ENCODE data around the gene ATOH8.

ATOH8 gene, protein sequence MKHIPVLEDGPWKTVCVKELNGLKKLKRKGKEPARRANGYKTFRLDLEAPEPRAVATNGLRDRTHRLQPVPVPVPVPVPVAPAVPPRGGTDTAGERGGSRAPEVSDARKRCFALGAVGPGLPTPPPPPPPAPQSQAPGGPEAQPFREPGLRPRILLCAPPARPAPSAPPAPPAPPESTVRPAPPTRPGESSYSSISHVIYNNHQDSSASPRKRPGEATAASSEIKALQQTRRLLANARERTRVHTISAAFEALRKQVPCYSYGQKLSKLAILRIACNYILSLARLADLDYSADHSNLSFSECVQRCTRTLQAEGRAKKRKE

DNA sequence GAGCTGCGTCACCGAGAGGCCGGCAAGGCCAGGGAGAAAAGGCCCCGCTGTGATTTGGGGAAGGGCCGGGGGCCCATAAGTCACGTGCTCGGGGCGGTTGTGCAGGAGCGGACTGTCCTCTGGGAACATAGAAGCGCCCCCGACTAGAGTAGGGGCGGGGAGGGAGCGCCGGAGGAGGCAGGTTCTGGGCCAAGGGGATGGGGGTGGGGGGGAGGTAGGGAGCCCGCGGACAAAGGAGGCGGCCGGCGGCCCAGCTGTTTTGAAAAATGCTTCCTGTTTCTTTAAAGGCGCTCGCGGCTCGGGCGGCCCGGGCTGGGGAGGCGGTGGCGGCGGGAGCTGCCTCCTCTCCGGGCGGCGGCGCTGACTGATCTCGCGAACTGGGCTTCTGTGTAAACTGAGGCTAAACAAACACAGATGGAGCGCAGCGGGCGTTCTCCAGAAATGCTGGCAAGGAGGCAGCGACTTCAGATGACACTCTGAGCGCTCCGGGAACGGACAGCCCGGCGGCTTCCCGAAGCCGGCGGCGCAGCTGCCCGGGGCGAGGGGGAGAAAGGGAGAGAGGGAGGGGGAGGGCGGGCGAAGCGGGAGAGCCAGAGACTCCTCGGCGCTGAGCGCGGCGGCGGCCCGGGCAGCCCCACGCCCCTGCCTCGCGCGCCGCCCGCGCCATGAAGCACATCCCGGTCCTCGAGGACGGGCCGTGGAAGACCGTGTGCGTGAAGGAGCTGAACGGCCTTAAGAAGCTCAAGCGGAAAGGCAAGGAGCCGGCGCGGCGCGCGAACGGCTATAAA is at the start of gene ATOH8:
TSS of gene ATOH8 (plus strand) at position 467 of the 788 bp plus-strand sequence. CDS start at position 666, 199 bp downstream.
- peak within 1 kb of the TSS; percentile 82 for H3K4me3 ChIP-seq (ENCODE audit: low read depth, low read length)
- DNase-seq (ENCODE audit: low read depth, low spot score) = peak; percentile 88
- in situ Hi-C loops (cut with HindIII; ENCODE audit: low sequenced_read_pairs) = no loop called here
- TF ChIP-seq, protein P1, sequence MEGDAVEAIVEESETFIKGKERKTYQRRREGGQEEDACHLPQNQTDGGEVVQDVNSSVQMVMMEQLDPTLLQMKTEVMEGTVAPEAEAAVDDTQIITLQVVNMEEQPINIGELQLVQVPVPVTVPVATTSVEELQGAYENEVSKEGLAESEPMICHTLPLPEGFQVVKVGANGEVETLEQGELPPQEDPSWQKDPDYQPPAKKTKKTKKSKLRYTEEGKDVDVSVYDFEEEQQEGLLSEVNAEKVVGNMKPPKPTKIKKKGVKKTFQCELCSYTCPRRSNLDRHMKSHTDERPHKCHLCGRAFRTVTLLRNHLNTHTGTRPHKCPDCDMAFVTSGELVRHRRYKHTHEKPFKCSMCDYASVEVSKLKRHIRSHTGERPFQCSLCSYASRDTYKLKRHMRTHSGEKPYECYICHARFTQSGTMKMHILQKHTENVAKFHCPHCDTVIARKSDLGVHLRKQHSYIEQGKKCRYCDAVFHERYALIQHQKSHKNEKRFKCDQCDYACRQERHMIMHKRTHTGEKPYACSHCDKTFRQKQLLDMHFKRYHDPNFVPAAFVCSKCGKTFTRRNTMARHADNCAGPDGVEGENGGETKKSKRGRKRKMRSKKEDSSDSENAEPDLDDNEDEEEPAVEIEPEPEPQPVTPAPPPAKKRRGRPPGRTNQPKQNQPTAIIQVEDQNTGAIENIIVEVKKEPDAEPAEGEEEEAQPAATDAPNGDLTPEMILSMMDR (IDR thresholded peaks at IDR 0.05; ENCODE audit: low read depth, low read length) = no peak

DNA sequence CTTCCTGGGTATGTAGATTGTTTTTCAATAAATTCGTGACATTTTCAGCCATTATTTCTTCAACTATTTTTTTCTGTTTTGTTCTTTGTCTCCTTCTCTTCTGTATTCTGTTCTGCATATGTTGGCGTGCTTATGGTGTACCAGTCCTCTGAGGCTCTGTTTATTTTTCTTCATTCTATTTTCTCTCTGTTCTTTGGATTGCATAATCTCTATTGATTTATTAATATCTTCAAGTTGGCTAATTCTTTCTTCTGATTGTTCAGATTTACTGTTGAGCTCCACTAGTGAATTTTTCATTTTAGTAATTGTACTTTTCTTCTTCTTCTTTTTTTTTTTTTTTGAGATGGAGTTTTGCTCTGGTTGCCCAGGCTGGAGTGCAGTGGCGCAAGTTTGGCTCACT is 49.8 kb upstream of the ATOH8 start:
- in situ Hi-C loops (cut with HindIII; ENCODE audit: low sequenced_read_pairs) = no loop called here
- no peak overlapping the region for H3K4me3 ChIP-seq (ENCODE audit: low read depth, low read length)
- TF ChIP-seq, protein P1 (IDR thresholded peaks at IDR 0.05; ENCODE audit: low read depth, low read length) = no peak
- no peak for DNase-seq (ENCODE audit: low read depth, low spot score)

DNA sequence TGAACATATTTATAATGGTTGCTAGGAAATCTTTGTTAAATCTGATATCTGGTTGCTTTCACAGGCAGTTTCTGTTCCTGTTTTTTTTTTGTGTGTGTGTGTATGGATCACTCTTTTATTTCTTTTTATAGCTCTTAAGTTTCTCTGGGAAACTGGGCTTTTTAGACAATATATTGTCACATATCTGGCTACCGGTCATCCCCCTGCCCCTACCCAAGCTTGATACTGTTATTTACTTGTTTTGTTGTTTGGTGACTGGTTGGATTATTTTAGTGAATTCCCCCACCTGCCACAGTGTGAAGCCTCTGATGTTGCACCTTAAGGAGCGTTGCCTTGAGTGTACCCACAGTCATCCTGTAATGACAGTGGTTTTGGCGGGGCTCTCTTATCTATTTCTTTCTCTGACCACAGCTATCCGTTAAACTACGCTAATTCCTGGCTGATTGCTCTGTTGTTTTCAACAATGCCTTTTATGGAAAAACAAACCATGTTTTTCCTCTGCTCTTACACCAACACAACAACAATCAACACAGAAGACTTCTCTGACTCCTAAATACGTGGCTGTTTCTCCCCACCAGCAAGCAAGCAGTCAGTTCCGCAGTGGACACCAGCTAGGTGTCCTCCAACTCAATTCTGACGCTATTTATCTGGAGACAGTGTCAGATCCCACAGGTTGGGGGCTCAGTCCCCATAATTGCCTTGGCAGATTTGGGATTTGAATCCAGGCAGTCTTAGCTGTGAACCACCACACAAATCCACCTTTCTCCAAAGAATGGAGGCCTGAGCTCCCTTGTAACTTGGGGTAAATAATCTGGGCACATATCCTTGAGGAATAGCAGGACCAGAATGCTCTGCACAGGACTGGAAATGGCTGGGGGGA is 48.8 kb upstream of the ATOH8 start:
- DNase-seq (ENCODE audit: low read depth, low spot score) = no peak
- H3K4me3 ChIP-seq (ENCODE audit: low read depth, low read length) = no peak overlapping the region
- in situ Hi-C loops (cut with HindIII; ENCODE audit: low sequenced_read_pairs) = no loop called here
- TF ChIP-seq, protein P1 (IDR thresholded peaks at IDR 0.05; ENCODE audit: low read depth, low read length) = no peak

DNA sequence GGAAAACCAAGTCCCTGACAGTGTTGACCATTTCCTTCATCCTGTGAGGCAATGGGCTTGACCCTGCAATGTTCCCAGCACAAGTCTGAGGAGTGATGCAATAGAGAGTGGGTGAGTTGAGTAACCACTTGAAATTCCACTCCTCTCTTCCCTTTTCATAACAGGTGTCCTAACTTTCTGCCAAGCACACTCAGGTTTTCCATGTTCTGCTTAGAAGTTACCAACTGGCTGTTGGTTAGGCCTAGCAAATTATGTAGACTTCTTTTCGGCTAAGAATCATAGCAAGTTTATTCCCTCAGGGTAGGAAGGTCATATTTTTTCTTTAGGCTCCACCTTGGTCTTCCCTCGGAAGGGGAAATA is 48.1 kb upstream of the ATOH8 start:
- H3K4me3 ChIP-seq (ENCODE audit: low read depth, low read length) = no peak overlapping the region
- in situ Hi-C loops (cut with HindIII; ENCODE audit: low sequenced_read_pairs) = no loop called here
- TF ChIP-seq, protein P1 (IDR thresholded peaks at IDR 0.05; ENCODE audit: low read depth, low read length) = no peak
- peak; percentile 92 for DNase-seq (ENCODE audit: low read depth, low spot score)

DNA sequence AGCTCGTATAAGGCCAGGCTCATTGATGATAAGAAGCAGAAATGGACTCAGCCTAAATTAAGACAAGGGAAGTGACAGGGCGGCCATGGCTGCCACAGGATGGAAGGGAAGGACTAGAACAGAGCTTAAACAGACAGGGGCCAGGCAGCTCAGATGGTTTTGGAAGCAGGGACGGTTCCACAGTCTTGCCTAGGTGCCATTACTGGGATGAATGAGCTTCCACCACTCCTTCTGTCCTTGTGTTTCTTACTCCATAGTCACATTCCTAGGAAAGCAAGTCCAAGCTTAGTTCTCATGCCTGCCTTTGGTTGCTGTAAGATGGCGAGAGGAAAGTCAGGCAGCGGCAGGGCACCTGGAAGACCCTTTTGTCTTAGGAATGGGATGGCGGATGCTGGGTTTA is 47.7 kb upstream of the ATOH8 start:
- no peak overlapping the region for H3K4me3 ChIP-seq (ENCODE audit: low read depth, low read length)
- in situ Hi-C loops (cut with HindIII; ENCODE audit: low sequenced_read_pairs) = no loop called here
- TF ChIP-seq, protein P1 (IDR thresholded peaks at IDR 0.05; ENCODE audit: low read depth, low read length) = no peak
- DNase-seq (ENCODE audit: low read depth, low spot score) = no peak

DNA sequence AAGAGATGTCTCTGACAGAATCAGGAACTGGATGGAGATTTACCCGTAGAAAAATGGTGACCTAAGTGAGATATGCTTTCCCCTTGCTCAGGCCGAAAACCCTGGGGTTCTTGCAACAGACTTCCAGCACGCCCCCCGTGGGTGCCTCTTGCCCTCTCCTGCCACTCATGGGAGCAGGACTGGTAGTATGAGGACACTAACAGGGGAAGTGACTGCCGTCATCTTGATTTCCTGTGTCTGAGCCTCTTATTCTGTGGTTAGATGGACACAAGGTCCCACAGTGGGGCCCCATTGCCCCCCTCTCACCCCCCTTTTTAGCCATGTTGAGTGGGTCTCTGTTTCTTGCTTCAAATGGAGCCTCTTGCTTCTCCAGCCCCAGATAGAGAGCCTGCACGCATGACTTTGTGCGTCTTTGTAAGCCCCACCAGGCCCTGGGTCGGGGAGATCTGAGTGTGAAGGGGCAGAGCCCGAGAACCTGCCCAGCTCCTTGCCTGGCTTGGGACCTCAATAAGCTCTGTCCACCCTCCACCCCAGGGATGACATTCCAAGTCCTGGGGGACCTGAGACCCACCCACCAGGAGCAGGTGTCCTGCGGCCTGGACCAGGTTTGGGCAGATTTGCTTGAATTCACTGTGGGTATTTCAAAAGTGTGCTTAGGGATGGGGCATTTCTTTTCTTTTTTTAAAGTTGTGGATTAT is 47.0 kb upstream of the ATOH8 start:
- H3K4me3 ChIP-seq (ENCODE audit: low read depth, low read length) = no peak overlapping the region
- in situ Hi-C loops (cut with HindIII; ENCODE audit: low sequenced_read_pairs) = no loop called here
- DNase-seq (ENCODE audit: low read depth, low spot score) = no peak
- TF ChIP-seq, protein P1 (IDR thresholded peaks at IDR 0.05; ENCODE audit: low read depth, low read length) = no peak
